GM21576 (cell line): Measurements from ENCODE around the gene GULP1.
"Not testable (repeated sequence)": the region's sequence is repeated elsewhere in the genome, so short reads cannot be mapped to it uniquely, and the experiment has no call there.

Experiments used
- ATAC-seq: cut with Tn5 transposase; IDR thresholded peaks from one replicate; pipeline ENCODE4 v1.9.1; 2021; ENCODE audit warnings: mild to moderate bottlenecking, moderate library complexity; ENCODE audit not compliant: unreplicated experiment

Gene GULP1

GRCh38 chr2:188459061-188459460 lies 167.4 kb downstream of the GULP1 start:
- no peak for ATAC-seq

DNA sequence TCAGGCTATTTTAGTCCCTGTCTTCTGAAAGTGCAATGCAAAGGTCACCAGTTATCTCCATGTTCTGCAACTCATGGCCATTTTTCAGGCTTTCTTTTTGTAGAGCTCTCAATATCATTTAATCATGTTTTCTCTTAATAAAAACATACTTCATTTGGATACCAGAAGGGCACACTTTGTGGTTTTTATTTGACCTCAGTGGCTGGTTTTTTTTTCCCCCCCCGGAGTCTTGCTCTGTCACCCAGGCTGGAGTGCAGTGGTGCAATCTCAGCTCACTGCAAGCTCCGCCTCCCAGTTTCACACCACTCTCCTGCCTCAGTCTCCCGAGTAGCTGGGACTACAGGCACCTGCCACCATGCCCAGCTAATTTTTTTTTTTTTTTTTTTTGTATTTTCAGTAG lies 174.4 kb downstream of the GULP1 start:
- not testable (repeated sequence) for ATAC-seq

- no peak for ATAC-seq
Observed at GRCh38 chr2:188466761-188467160, 175.1 kb downstream of the GULP1 start.

GRCh38 chr2:188471166-188471565 lies 179.5 kb downstream of the GULP1 start:
- no peak for ATAC-seq

DNA sequence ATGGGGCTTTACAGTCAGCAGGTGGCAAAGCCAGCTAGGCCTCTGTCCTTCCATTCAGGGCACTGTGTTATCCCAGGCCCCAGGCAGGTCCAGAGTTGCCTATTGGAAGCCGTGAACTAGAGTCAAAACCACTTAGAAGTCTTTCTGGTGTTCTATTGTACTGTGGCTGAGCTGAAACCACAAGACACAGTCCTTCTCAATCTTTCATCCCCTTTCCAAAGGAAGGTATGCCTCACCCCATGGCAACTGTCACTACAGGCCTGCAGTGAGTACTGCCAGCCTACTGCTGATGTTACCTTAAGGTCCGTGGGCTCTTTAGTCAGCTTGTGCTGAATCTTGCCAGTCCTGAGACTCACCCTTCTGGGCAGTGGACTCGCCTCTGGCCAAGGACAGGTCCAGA lies 181.6 kb downstream of the GULP1 start:
- no peak for ATAC-seq

DNA sequence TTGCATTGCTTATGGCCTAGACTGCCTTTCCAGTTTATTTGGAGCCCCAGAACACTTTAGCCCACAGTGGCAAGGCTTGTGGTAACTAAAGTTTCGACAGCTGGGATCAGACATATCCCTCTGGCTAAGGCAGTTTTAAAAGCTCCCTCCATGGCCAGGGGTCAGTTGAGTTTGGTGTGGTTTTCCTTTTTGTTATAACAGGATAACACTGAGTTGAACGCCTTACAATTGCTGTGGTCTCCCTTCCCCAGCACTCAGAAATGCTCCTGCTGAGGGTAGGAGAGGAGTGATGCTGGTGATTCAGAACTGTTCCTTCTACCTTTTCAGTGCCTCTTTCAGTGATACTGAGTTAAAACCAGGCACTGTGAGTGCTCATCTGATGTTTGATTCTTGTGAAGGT lies 182.6 kb downstream of the GULP1 start:
- ATAC-seq = no peak

- ATAC-seq = no peak
Observed at GRCh38 chr2:188475945-188476344, 184.3 kb downstream of the GULP1 start.

DNA sequence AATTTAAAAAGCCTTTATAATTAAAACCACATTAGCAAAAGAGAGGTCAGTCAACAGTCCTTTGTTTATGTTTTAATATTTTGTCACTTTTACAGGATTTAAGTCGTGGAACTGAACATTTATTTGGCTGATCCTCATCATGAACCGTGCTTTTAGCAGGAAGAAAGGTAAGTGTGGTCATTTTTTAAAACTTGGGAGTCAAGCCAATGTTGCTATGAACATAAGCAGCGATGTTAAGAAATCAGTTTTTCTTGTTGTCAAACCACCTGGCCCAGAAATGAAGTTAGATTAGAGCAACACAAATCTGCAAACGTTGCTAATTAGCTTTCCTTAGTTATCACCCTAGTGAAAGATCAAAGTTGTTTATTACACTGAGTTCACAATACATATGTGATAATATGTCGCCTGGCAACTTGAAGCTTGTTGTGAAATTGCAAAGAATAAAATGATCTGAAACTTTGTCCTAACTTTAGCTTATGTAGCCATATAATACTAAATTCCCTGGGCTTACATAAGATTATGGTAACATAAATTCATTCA lies 186.0 kb downstream of the GULP1 start:
- ATAC-seq = no peak

GRCh38 chr2:188478724-188479123 lies 187.1 kb downstream of the GULP1 start:
- ATAC-seq = peak; percentile 98

DNA sequence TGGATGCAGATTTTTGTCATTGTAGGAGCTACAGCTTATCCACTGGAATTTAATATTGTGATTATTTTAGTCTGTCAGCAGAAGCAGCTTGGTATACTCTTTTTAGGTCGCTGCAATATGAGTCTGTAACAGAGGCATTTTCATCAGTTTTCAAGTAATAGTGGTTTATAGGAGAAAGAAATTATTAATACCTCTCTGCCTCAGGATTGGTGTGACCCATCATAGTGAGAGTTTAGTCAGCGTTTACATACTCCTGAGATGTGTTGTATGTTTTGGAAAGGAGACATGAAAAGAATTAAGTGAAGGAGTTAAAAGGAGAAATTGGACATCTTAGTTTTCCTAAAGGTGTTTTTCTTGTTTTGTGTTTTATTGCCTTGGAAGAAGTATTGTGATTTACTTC lies 189.8 kb downstream of the GULP1 start:
- ATAC-seq = no peak

DNA sequence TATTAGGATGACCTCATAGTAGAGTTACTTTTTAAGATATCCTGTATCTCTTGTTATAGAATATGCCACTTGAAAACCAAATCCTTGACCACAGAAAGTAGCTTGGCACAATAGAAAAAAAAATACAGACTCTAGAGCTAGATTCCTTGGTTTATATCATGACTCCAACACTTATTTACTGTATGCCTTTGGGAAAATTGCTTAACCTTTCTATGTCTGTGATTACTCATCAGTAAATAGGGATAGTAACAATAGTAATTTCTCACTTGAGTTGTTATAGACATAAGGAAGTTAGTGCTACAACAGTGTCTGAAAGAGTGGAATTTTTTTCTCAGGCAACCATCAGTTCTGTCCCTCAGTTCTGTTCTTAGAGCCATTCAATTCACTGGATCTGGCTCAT lies 193.8 kb downstream of the GULP1 start:
- ATAC-seq = no peak

- no peak for ATAC-seq
Observed at GRCh38 chr2:188492751-188493150, 201.1 kb downstream of the GULP1 start.

- no peak for ATAC-seq
Observed at GRCh38 chr2:188494906-188495305, 203.2 kb downstream of the GULP1 start.

DNA sequence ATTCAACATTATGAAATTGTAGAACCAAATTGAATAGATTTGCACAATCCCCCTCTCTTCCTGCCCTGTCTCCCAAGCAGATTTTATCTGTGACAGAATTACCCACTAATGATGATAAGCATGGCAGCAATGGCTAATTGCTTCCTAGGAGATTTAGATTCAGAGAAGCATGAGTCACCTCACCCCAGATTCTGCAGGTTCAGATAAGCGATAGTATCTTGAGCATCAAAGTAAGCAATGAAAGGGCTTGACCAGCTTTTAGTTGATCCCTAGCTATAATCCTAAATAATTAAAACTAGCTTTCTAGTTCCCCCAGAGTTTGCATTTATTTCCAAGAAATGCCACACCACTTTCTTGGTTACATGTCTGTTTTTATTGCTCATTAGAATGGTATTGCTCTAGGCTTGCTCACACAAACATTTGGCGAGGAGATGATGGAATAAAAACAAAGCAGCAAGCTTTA lies 204.3 kb downstream of the GULP1 start:
- no peak for ATAC-seq

DNA sequence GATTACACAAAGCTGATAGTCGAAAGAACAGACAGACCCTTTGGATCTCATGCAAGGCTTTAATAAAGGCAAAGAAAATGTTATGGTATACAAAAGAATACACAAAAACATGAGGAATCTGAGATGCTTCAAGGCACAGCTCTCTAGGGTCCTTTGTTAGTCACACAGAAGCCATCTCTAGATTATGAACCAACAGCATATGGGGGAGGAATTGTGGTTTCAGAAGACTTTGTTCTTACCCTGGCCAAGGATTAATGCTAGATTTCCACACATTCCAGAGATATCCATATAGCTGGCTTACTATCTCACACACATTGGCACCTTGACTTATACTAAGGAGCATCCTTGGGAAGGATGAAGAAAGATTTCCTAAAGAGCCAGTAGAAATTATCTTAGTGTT lies 206.1 kb downstream of the GULP1 start:
- no peak for ATAC-seq

GRCh38 chr2:188503975-188504374 lies 212.3 kb downstream of the GULP1 start:
- no peak for ATAC-seq

- ATAC-seq = no peak
Observed at GRCh38 chr2:188506843-188507242, 215.2 kb downstream of the GULP1 start.

DNA sequence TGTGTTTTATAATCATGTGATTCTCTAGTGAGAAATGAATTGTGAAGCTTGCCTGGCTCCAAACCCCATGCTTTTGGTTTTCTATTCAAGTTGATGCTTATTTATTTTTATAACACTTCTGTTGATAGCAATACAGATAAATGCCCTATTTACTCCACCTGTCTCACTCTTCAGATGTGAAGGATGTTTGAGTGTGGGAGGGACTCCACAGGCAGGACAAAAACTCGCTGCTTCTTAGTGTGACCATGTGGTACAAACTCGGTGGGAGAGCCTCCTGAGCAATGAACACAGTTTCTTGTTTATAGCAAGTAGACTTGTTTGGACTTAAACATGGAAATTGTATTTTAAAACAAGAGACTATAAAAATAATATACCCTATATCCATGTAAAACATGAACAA lies 219.7 kb downstream of the GULP1 start:
- no peak for ATAC-seq

DNA sequence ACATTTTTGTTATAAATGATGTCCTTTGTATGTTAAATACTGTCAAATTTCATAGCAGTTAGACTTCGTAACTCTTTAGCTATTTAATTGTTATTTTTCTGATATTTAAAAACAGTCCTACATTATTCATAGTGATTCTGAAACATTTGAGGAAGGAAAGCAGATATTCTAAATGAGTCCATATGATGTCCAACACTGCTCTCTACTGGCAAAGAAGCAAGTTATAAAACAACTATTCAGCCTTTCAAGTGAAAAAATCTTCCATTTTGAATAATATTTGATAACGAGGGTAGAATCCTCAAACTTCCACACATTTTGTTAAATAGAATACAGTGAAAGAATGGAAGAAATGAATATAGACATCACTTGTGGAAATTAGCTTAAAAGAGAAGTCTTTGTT lies 220.8 kb downstream of the GULP1 start:
- peak; percentile 70 for ATAC-seq

- ATAC-seq = no peak
Observed at GRCh38 chr2:188515918-188516317, 224.2 kb downstream of the GULP1 start.

- no peak for ATAC-seq
Observed at GRCh38 chr2:188517549-188518215, 226.0 kb downstream of the GULP1 start.

- ATAC-seq = no peak
Observed at GRCh38 chr2:188518381-188518780, 226.7 kb downstream of the GULP1 start.

- no peak for ATAC-seq
Observed at GRCh38 chr2:188519136-188519535, 227.5 kb downstream of the GULP1 start.
